GM12875 (cell line): Measurements from ENCODE around the gene TWF2.

ENCODE experiments used
- H3K4me3 ChIP-seq: one replicate; pipeline ENCODE4 v1.5.1; 2011; ENCODE audit warnings: low read depth, low read length, control low read depth
- CTCF ChIP-seq: IDR thresholded peaks from 2 replicates; pipeline ENCODE4 v1.5.1; 2011; ENCODE audit warnings: low read depth, mild to moderate bottlenecking, control low read depth, inconsistent platforms, low read length, moderate library complexity, borderline replicate concordance; ENCODE audit not compliant: insufficient read depth

TWF2 gene

GRCh38 chr3:52200981-52201679 lies 37.8 kb downstream of the TWF2 start:
- no peak for TF ChIP-seq CTCF
- no peak overlapping the region for H3K4me3 ChIP-seq

- peak overlapping the region; percentile 87 for H3K4me3 ChIP-seq
- TF ChIP-seq CTCF = no peak
These were observed 40.0 kb downstream of the TWF2 start for GRCh38 chr3:52198643-52199608.

- no peak for TF ChIP-seq CTCF
- H3K4me3 ChIP-seq = peak within 1 kb of the TSS; percentile 87
These were observed 40.9 kb downstream of the TWF2 start, which contains the start of gene ALAS1 for GRCh38 chr3:52197842-52198625. TSS of gene ALAS1 (plus strand) at chr3:52198160. CDS start at chr3:52199242, 1,082 bp downstream.

- H3K4me3 ChIP-seq = peak overlapping the region; percentile 12
- no peak for TF ChIP-seq CTCF
These were observed 41.5 kb downstream of the TWF2 start for GRCh38 chr3:52197499-52197841.

- H3K4me3 ChIP-seq = no peak overlapping the region
- TF ChIP-seq CTCF = no peak
These were observed 42.0 kb downstream of the TWF2 start for GRCh38 chr3:52196977-52197376.

- TF ChIP-seq CTCF = no peak
- no peak overlapping the region for H3K4me3 ChIP-seq
These were observed 43.1 kb downstream of the TWF2 start for GRCh38 chr3:52195823-52196331.
